ENCODE measurements around the gene THRA. TPM values are rescaled to one million over a fixed set of nuclear protein-coding genes. Genes with fewer than 3 reads are reported as not detected.

THRA gene
- total and polyA plus RNA-seq, 5 donors: 73.3 to 99.5 (median 92.4) TPM

DNA sequence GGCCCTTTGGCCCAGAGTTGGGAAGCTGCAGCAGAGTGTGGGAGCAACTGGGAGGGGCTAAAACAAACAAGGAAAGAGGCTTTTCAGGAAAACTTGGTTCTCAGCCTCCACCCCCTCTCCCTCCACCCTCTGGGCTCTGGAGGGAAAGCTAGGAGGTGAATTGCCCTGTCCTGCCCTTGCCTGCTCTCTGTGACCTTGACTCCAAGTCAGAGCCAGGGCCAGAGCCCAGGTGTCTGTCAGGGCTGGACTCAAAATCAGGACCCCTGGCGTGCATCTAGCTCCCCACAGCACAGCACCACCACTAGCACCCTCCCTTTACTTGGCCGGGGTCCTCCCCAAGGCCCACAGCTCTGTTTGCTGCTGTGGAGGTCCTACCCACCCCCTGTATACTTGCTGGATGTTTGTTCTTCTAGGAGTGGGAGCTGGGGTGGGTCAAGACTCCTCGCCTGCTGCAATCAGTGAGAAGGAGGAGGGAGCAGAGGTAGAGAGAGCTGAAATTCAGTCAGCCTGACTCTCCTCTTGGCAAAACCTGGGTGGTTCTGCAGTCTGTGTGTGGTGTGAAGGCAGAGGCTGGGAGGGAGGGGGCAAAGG, 40.4 kb downstream of the THRA start:
- intact Hi-C loops (cut with DNase I): no loop called here

DNA sequence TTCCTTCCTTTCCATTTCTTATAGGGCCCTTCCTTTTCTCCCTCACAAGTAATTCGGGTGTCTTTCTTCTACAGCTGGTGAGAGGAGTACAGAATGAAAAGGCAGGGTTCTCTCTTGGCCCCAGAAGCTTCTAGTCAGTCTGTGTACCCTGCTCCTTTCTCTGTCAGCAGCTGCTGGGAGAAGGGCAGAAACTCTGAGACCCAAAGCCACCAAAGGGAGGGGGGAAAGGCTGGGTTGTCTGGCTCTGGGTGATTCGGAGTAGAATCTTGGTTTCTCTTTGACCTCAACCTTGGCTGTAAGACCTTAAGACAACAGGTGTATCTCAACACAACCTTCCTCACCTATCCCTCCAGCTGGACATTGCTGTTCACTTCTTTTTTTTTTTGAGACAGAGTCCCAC, 40.9 kb downstream of the THRA start:
- 50% methylated on average over 2 of the region's 2 CpGs for WGBS
- Histone ChIP-seq H3K27me3 (ENCODE audit: control insufficient read depth, insufficient read depth) (no peaks in the 10 kb centered on the region), H3K9me3 (ENCODE audit: control insufficient read depth, low read length) (no peaks in the 10 kb centered on the region), H3K27ac (ENCODE audit: low read length) (peak overlapping the region; percentile 2), H3K4me1 (ENCODE audit: control insufficient read depth, insufficient read depth, low read length) (peaks cover 31% of the 10 kb centered on the region), H3K4me3 (ENCODE audit: low read length) (no peak overlapping the region)
- intact Hi-C loops (cut with DNase I): no loop called here
- DNase-seq (no peak), ATAC-seq (no peak)

More for the DNA sequence above, 40.4 kb downstream of the THRA start:
- Histone ChIP-seq H3K9me3 (ENCODE audit: control insufficient read depth, low read length) (no peaks in the 10 kb centered on the region), H3K27me3 (ENCODE audit: control insufficient read depth, insufficient read depth) (no peaks in the 10 kb centered on the region), H3K4me1 (ENCODE audit: control insufficient read depth, insufficient read depth, low read length) (peaks cover 36% of the 10 kb centered on the region), H3K4me3 (ENCODE audit: low read length) (no peak overlapping the region), H3K27ac (ENCODE audit: low read length) (peak overlapping the region; percentile 50)
- ATAC-seq (no peak), DNase-seq (peak in 2 of 3 donors; percentile 47 to 59)
- WGBS: 54% methylated on average over 3 of the region's 3 CpGs

DNA sequence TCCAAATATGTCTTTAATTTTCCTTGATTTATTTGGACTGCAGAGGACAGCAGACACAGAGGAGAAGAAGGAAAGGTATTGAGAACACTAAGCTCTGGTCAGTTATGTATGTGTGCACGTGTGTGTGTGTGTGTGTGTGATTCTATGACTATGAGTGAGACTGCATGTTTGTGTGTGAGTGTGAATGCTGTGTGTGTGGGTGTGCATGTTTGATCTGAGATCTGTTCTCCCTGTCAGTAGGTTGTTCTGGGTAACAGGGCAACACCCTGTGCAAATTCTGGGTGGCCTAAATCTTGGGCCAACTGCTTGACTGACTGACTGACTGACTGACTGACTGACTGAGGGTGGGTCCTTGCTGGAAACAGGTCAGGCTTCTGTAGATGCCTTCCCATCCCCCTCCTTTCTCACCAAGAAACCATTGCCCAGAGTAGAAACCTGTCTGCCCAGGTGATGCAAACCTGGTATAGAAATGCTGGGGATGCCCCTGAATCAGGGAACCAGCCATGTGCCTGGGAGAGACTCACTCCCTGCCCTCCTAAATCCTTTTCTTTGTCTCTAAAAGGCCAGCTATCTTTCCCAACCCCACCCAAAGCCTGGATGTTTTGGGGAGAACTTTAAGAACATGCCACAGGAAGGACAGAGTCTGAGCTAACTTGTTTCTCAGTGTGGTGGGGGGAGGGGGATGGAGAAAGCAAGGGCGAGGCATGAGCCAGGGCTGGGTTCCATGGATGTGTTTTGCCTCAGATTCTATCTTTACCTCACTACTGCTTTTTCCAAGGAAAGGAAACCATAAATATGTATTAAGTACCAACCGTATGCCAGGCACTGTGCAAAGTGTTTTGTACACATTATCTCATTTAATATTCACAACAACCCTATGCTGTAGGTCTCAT, 42.1 kb downstream of the THRA start:
- H3K4me3 ChIP-seq (ENCODE audit: low read length): no peak overlapping the region
- DNase-seq (peak in 1 of 3 donors; percentile 55), ATAC-seq (no peak)
- H3K9me3 ChIP-seq (ENCODE audit: control insufficient read depth, low read length): no peaks in the 10 kb centered on the region
- peak overlapping the region; percentile 36 for H3K27ac ChIP-seq (ENCODE audit: low read length)
- intact Hi-C loops (cut with DNase I): no loop called here
- peaks cover 31% of the 10 kb centered on the region for H3K4me1 ChIP-seq (ENCODE audit: control insufficient read depth, insufficient read depth, low read length)
- no peaks in the 10 kb centered on the region for H3K27me3 ChIP-seq (ENCODE audit: control insufficient read depth, insufficient read depth)
- WGBS: 65% methylated on average over 3 of the region's 3 CpGs

DNA sequence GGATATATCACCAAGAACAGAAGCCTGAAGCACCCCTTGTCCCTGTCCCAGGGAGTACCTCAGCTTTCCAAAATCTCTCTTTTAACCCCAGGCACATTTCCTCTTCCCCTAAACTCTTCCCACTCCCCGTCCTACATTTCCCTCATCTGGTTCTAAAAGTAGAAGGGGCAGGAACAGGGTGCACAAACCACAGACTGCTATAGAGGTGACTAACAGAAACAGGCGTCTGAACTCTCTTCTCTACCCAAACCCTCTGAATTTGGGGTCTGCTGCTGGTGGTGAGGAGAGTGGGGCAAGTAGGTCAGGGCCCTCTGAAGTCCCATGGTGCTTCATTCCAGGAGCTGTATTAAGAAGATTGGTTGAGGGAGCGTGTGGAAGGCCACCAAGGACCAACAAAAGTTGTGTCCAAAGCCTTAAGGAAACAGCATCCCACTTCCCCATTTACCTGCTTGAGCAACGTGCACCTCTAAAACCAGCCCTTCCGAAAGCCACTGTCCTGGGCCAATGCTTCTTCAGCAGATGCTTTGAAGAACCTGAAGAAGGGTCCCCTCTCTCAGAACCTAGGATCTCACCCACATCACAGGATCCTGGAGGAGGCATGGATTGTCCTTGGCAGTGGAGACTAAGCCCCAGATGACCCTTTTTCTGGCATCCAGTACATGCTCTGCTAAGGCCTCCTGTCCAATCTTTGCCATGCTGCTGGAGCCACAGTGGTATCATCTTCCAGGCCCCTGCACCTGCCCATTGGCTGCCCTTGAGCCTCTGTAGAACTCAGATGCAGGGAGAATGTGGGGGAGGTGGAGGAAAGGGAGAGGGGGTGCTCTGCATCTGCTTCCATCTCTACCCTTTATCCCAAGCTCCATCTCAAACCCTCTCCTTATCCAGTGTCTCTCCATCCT, 43.3 kb downstream of the THRA start:
- ATAC-seq: no peak
- WGBS: 77% methylated on average over 5 of the region's 5 CpGs
- no peak overlapping the region for H3K4me3 ChIP-seq (ENCODE audit: low read length)

DNA sequence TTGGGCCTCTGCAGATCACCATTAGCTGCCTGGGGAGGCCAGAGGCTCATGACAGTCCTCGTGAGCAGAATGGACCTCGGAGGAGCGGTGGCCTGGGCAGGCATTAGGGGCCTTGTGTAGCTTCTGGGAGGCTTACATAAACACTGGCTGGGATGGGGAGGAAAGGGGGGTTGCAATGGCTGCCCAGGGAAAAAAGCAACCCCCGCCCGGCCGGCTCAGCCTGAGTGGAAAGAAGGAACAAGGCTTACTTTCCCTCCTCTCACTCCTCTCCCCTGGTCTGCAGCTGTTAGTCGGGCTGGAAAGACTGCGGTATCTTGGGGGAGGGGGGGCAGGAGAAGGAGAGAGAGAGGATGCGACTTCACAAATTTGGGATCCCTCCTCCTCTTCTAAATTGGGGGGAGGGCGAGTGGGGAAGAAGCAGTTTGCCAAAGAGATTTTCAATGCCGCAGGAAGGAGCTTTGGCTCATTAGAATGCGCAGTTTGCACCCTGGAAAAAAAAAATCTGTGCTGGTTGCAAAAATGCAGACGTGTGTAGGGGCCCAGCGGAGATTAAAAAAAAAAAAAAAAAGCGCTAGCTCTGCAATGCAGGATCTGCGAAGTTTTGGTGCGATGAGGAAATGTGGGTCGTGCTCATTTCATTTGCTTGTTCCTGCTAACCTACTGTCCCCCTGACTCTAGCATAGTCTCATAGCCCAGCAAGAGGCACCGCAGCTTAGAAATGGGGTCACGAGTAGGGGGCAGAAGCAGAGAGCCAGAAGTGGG, 44.2 kb downstream of the THRA start:
- peak in 1 of 3 donors; percentile 72 for DNase-seq
- H3K4me3 ChIP-seq (ENCODE audit: low read length): no peak overlapping the region
- intact Hi-C loops (cut with DNase I): no loop called here

More for the DNA sequence above, 43.3 kb downstream of the THRA start:
- DNase-seq: no peak
- H3K9me3 ChIP-seq (ENCODE audit: control insufficient read depth, low read length): no peaks in the 10 kb centered on the region
- H3K27me3 ChIP-seq (ENCODE audit: control insufficient read depth, insufficient read depth): no peaks in the 10 kb centered on the region
- intact Hi-C loops (cut with DNase I): no loop called here
- H3K27ac ChIP-seq (ENCODE audit: low read length): peak overlapping the region; percentile 66
- H3K4me1 ChIP-seq (ENCODE audit: control insufficient read depth, insufficient read depth, low read length): peaks cover 30% of the 10 kb centered on the region

DNA sequence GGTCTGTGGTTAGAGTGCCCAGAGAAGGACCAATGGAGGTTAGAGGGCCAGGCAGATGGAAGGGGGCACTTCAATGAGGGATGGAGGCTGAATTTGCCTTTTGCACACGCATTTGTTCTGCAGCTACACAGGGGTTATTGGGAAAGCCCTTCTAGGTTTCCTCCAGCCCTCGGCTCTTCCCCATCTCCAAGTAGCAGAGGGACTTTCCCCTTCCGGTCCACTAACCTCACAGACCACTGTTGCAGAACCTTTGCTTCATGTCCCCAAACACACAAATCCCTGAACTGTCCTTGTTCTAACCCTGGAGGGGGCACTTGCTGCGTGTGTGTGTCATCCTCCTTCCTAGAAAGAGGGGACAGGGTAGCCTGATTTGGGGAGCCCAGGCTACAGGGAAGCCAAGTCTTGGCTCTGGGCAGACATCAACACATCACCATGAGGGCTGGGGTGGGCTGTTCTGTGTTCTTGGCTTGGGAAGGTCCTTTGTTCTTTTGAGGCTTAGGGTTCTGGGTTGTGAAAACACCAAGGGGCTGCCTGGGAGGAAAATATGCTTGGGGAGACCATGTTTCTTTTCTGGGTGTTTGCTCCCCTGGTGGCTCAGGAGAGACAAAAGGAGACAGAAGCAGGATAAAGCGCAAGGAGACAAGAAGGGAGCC, 44.9 kb downstream of the THRA start:
- peak in 1 of 2 donors; percentile 4 for ATAC-seq
- H3K27ac ChIP-seq (ENCODE audit: low read length): peak overlapping the region; percentile 99
- intact Hi-C loops (cut with DNase I): loop anchor here in 1 of 4 donors (1.0 kb wide), 1 partner anchor 8 kb away; no protein-coding TSS in a partner anchor
- no peaks in the 10 kb centered on the region for H3K9me3 ChIP-seq (ENCODE audit: control insufficient read depth, low read length)
- H3K27me3 ChIP-seq (ENCODE audit: control insufficient read depth, insufficient read depth): no peaks in the 10 kb centered on the region
- WGBS: 18% methylated on average over 5 of the region's 5 CpGs
- no peak overlapping the region for H3K4me3 ChIP-seq (ENCODE audit: low read length)
- H3K4me1 ChIP-seq (ENCODE audit: control insufficient read depth, insufficient read depth, low read length): peaks cover 31% of the 10 kb centered on the region
- peak in 1 of 3 donors; percentile 56 for DNase-seq

More for the DNA sequence above, 44.2 kb downstream of the THRA start:
- WGBS: 33% methylated on average over 20 of the region's 20 CpGs
- Histone ChIP-seq H3K27ac (ENCODE audit: low read length) (peak overlapping the region; percentile 99), H3K4me1 (ENCODE audit: control insufficient read depth, insufficient read depth, low read length) (peaks cover 27% of the 10 kb centered on the region), H3K27me3 (ENCODE audit: control insufficient read depth, insufficient read depth) (no peaks in the 10 kb centered on the region), H3K9me3 (ENCODE audit: control insufficient read depth, low read length) (no peaks in the 10 kb centered on the region)
- ATAC-seq: no peak

DNA sequence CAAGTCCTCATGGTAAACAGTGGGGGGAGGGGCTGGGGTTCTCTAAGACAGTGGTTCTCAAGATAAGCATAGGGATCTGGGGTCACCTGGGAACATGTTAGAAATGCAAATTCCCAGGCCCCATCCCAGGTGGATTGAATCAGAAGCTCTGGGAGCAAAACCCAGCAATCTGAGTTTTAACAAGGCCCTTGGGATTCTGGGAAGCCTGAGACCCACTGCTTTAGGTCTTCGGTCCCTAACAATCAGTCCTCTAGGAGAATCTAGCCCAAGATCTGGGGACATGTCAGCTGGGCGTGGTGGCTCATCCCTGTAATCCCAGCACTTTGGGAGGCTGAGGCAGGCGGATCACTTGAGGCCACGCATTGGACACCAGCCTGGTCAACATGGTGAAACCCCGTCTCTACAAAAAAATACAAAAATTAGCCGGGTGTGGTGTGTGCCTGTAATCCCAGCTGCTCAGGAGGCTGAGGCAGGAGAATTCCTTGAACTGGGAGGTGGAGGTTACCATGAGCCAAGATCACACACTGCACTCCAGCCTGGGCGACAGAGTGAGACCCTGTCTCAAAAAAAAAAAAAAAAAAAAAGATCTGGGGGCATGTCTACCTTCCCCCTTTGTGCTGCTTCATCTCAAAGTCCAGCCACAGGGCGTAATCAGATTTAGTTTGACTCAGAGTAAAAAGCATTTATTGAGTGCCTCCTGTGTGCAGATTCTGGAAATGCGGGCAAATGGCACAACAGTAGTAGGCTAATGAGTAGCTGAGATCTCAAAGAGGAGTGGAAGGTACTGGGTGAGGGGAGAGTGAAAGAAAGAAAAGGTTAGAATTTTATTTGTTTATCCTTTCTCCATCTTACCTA, 46.4 kb downstream of the THRA start:
- peak overlapping the region; percentile 87 for H3K27ac ChIP-seq (ENCODE audit: low read length)
- DNase-seq: no peak

DNA sequence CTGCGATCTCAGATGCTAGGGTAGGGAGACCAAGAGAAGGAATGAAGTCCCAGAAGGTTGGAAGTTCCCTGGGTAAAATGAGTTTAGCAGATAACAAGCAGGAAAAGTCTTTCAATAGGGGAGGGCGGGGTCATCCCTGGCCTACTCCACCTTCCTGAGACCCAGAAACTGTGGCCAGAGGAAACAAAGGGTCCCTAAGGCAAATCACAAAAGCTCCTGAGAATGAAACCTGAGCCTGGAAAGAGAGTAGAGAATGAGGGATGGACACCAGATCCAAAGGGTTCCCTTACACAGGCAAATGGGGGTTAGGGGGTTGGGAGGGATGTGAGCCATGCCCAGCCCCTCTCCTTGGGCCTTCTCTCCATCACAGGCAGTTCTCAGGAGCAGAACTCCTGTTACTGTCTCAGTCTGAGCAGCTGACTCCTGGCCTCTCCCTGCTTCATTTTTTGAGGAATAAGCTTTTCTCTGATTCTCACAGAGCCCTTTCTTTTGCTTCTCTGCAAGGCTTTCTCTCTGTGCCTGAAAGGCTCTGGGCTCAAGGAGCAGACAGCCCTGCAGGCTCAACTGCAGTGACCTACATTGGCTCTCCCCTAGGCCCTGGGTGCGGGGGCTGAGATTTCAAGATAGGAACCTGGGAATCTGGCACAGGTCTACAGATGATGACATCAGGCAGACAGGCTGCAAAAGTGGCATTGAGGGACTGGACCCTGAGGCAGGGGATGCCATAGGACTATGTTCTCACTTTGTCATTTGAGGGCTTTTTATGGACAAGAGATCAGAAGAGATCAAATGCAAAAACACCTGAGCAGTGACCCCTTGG, 47.5 kb downstream of the THRA start:
- WGBS: 48% methylated on average over 3 of the region's 3 CpGs
- Histone ChIP-seq H3K27ac (ENCODE audit: low read length) (peak overlapping the region; percentile 87), H3K4me3 (ENCODE audit: low read length) (no peak overlapping the region), H3K4me1 (ENCODE audit: control insufficient read depth, insufficient read depth, low read length) (peaks cover 28% of the 10 kb centered on the region), H3K9me3 (ENCODE audit: control insufficient read depth, low read length) (no peaks in the 10 kb centered on the region), H3K27me3 (ENCODE audit: control insufficient read depth, insufficient read depth) (no peaks in the 10 kb centered on the region)
- no peak for DNase-seq
- intact Hi-C loops (cut with DNase I): loop anchor here in 3 of 4 donors (5.0 kb wide), 2 partner anchors 43 to 57 kb away; no protein-coding TSS in a partner anchor
- ATAC-seq: no peak

More for the DNA sequence above, 46.4 kb downstream of the THRA start:
- 87% methylated on average over 9 of the region's 9 CpGs for WGBS
- Histone ChIP-seq H3K4me1 (ENCODE audit: control insufficient read depth, insufficient read depth, low read length) (peaks cover 31% of the 10 kb centered on the region), H3K9me3 (ENCODE audit: control insufficient read depth, low read length) (no peaks in the 10 kb centered on the region), H3K4me3 (ENCODE audit: low read length) (no peak overlapping the region), H3K27me3 (ENCODE audit: control insufficient read depth, insufficient read depth) (no peaks in the 10 kb centered on the region)
- intact Hi-C loops (cut with DNase I): loop anchor here in 1 of 4 donors (1.0 kb wide), 1 partner anchor 10 kb away; no protein-coding TSS in a partner anchor
- ATAC-seq: no peak
